HG03039 (cell line): ENCODE data around the gene TBX3.

Source experiments
- ATAC-seq: cut with Tn5 transposase; IDR thresholded peaks from one replicate; pipeline ENCODE4 v1.9.1; 2021; ENCODE audit warnings: mild to moderate bottlenecking, moderate library complexity; ENCODE audit not compliant: unreplicated experiment

TBX3 gene

GRCh38 chr12:114683709-114684097 lies 272 bp downstream of the TBX3 start:
- no peak for ATAC-seq

DNA sequence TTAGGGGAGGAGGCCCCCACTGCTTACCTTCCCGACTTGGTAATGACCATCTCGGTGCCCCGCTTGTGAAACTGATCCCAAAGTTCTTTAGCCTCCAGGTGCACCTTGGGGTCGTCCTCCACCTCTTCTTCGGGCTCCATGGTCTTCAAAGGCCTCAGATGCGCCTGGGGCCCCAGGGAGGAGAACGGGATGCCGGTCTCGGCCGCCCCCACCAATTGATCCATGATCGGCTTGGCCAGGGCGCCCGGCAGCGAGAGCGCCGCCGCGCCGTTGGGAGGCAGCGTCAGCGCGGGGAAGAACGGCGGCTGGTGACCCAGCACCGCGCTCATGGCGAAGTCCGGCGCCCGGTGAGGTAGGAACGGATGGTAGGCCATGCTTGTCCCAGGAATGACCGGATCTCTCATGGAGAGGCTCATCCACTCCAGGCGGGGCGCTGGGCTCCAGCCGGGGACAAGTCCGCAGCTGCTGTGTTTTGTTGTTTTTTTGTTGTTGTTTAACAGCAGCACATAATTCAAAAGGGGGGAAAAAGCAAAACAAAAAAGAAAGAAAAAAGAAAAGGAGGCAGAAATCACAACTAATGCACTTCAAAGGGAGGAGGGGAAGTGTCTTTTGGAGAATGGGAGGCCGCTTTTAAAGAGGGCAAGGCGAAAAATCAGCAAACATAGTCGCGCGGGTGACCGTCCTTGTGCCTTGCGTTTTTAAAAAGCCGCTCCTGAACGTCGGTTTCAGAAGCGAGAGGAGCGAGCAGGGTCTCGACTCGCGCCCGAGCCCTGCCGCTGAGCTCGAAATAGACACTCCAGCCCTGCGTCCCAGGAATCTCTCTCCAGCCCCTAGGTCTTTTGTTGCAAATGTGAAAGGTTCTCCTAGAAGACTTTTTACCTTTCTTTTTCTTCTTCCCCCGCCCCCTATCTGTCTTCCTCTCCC lies 928 bp downstream of the TBX3 start:
- no peak for ATAC-seq

GRCh38 chr12:114682106-114682784 lies 1.7 kb downstream of the TBX3 start:
- ATAC-seq, result no peak

DNA sequence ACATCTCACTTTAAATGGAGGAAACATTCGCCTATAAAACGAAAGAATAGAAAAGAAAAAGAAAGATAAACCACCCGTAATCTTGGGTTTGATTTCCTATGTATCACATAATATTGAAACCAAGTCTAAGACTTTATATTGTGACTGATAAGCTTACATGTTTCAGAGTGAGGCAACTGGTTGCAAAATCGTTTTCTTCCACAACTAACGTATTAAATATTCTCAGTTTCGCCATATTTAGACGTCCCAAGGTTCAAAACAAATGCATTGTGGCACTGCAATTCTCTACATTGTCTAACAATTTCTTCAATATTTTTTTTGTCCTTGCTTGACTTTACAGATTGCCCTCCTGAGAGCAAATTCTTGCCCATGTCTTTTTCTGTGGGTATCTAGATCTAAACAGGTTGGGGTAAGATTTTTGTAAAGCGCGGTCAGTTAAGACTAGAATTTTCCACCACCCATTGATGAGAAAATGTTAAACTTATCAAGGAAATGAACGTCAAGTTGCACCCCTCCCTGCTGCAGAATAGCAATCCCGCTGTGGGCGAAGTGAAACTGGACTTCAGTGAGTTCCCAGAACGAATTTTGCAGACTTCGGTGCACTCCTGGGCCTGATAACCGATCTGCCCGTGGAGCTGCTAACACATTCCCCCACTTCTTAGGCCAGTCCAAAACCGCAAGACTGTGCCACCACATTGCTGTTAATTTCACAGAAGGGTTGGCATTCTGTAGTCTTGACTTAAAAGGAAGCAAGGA lies 2.7 kb downstream of the TBX3 start:
- ATAC-seq, result no peak

DNA sequence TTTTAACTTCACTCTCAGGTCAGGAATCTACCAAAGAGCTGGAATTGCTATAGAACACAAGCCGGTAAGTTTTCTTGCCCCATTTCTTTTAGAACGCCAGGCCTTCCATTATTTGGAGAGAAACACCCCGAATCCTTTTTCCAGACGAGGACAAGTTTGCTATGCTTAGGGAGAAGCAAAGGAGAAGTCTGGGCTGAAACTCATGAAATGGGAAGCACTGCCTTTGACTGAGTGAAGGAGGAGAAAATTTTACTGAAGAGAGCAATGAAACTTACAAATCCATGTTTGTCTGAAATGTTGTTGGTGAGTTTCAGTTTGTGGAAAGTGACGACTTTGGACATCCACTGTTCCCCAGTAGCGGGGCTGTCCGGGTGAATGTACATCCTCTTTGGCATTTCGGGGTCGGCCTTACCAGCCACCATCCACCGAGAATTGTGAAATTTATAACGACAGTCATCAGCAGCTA lies 3.3 kb downstream of the TBX3 start:
- no peak for ATAC-seq

GRCh38 chr12:114679942-114680341 lies 4.0 kb downstream of the TBX3 start:
- ATAC-seq, result no peak

- no peak for ATAC-seq
Observed at GRCh38 chr12:114679452-114679875, 4.5 kb downstream of the TBX3 start.

GRCh38 chr12:114678718-114679117 lies 5.3 kb downstream of the TBX3 start:
- ATAC-seq, result no peak

DNA sequence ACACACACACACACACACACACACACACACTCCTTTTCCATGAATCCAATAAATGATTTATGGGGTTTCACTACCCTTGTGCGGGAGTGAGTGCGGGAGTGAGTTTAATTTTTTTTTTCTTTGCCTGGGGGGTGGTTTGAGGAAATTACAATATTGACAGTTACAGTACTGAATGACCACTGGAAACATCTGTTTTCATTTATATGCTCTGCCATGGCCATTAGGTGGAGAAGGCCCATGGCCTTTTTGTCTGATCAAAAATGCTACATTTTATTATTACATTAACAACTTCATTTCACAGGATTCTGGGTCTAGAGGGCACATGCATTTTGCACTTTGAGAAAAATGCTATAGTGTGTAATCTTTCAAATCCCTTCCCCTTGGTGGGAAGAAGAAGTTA lies 5.9 kb downstream of the TBX3 start:
- ATAC-seq, result no peak

- no peak for ATAC-seq
Observed at GRCh38 chr12:114676142-114676741, 7.7 kb downstream of the TBX3 start.

- ATAC-seq, result no peak
Observed at GRCh38 chr12:114674251-114675047, 9.5 kb downstream of the TBX3 start.

GRCh38 chr12:114673901-114674250 lies 10.1 kb downstream of the TBX3 start:
- ATAC-seq, result no peak

- no peak for ATAC-seq
Observed at GRCh38 chr12:114673169-114673833, 10.7 kb downstream of the TBX3 start.

DNA sequence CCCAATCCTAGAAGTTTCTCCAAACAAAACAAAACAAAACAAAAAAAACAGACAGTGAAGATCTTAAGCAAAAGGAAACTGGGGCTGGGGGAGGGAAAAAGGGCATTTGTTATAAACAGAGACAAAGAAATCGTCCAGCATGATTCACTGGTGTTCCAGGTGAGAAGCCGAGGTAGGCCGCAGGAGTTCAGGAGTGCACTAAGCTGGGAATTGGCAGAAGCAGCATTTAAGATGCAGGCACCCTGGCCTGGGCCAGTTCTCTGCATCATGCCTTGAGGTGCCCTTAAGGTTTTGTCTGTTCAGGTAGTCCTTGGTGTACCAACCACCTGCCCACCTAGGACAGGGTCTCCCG lies 11.2 kb downstream of the TBX3 start:
- no peak for ATAC-seq

DNA sequence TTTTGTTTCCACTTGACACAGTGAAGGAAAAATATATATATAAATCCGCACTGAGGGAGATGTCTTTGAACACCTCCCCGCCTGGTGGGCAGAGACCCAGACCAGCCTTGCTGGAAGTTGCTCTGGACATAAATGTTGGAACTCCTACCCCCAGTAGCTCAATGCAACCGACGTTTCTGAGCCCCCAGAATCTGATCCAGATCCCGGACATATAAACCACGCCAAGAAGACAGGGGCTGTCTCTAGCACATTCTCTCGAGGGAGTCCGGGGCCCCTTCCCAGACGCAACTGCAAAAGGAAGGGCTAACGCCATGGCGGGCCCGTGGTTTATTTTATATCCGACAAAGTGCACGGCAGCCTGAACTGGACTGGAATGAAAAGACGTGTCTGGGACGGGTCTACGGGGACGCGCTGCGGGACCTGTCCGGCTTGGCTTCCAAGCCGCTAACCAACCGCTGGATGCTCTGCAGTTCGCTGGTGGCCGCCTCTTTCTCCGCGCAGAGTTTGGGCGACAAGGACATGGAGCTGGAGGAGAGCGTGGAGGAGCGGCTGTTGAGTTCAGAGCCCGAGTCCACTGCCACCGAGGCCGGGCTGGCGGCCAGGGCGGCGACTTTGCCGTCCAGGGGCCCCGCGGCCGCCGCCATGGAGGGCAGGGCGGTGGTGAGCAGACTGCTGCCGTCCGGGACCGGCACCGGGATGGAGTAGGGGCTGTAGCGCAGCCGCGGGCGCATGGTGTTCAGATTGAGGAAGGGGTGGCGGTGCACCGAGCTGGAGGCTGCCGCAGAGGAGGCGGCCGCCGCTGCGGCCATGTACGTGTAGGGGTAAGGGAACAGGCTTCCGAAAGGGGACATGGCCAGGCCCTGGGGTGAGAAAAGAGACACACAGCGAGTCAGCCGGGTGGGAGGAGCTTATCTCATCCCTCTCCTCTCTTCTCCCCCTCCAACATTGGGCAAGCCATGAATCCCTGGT lies 12.2 kb downstream of the TBX3 start:
- ATAC-seq, result no peak

DNA sequence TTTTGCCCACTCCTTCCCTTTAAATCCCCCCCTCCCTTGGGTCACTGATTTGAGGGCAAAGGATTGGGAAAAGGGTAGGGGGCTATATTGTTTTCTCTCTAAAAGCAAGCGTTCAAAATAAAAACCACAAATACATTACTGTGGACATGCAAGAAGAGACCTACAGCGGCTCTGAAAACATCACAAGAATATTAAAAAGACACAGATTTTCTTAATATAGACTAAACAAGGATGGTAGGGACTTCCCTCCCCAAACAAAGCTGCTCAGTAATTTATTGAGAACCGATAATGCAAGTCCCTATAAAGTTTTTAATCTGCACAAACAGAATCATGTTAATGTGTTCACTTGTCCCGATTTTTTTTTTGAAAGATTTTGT lies 12.9 kb downstream of the TBX3 start:
- no peak for ATAC-seq

DNA sequence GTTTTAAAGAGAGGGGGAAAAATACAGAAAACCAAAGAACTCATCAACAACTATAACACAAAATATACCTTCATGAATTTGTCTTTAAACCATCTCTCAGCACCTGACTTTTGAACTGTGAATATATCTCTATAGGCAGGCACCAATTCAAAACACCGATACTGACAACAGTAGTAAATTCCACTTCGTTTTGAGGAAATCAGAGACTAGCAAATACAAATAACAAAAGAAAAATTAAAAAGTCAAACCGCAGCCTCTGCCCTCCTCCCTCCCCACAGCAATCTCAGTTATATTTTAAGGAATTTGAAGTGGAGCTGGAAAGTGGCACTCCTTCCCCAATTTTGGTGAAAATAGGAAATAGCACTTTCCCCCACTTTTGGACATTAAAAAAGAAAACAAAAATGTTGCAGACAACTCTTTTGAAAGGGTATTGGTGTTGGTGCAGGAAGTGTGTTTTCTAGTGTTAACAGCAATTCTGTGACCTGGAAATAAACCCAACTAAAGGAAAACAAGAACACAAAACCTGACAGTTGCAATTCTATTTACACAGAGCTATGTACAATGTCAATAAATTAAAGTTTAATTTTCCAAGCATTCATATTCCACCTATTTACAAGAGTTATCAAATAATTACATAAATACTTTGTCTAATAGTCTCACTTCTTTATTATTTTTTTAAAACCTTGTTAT lies 13.5 kb downstream of the TBX3 start:
- ATAC-seq, result no peak
